Panc1 (cell line): ENCODE measurements around the gene GAPVD1. TPM values are rescaled to one million over a fixed set of nuclear protein-coding genes. Genes with fewer than 3 reads are reported as not detected.

Experiments used
- ATAC-seq: fragments of 200-7000 bp; cut with Tn5 transposase; 2 replicates; pipeline ENCODE4 v1.9.1; 2020; ENCODE audit warnings: mild to moderate bottlenecking, moderate library complexity
- BruUV-seq: library from RNA; stranded (reverse); fragments of 400-500 nt; replicated peaks from 2 replicates; lab custom pipeline; 2021; lab: Mats Ljungman, UMichigan
- CTCF ChIA-PET: fragments of 300-600 bp; sonication (Branson Sonifier 250); formaldehyde crosslinking; loops from one replicate; lab custom pipeline; 2022; ENCODE audit warnings: antibody characterized with exemption; lab: Charles Lee
- POLR2A ChIA-PET: fragments of 300-600 bp; sonication (Branson Sonifier 250); formaldehyde crosslinking; loops from one replicate; lab custom pipeline; 2022; ENCODE audit warnings: antibody characterized with exemption; lab: Charles Lee
- DNase-seq: peaks from one replicate; pipeline ENCODE4 v3.0.0-alpha.2; 2010; ENCODE audit warnings: low read depth, low spot score
- H3K27ac ChIP-seq: 2 replicates; pipeline ENCODE4 v1.5.1; 2011; ENCODE audit warnings: mild to moderate bottlenecking, low read length, inconsistent platforms
- H3K27me3 ChIP-seq: fragments of 200-500 bp; sonication (Bioruptor generic); 2 replicates; pipeline ENCODE4 v1.6.0; 2014; ENCODE audit warnings: low read length, inconsistent platforms; ENCODE audit not compliant: control insufficient read depth, insufficient read depth
- H3K36me3 ChIP-seq: fragments of 200-500 bp; sonication (Bioruptor generic); 2 replicates; pipeline ENCODE4 v1.5.1; 2014; ENCODE audit warnings: inconsistent platforms, mild to moderate bottlenecking, low read length, moderate library complexity; ENCODE audit not compliant: control insufficient read depth, insufficient read depth
- H3K4me1 ChIP-seq: 2 replicates; pipeline ENCODE4 v1.5.1; 2011; ENCODE audit warnings: inconsistent platforms, mild to moderate bottlenecking, low read length, moderate library complexity; ENCODE audit not compliant: control insufficient read depth, insufficient read depth
- H3K4me3 ChIP-seq, 2 experiments: 2 replicates each; pipeline ENCODE4 v1.5.1; 2011 to 2012; ENCODE audit warnings: low read depth in 2 of 2, low read length in 2 of 2, mild to moderate bottlenecking in 2 of 2, inconsistent platforms in 1 of 2, moderate library complexity in 1 of 2
- H3K9me3 ChIP-seq: fragments of 200-500 bp; sonication (Bioruptor generic); 2 replicates; pipeline ENCODE4 v1.5.1; 2014; ENCODE audit warnings: low read depth, mild to moderate bottlenecking, inconsistent platforms, low read length, moderate library complexity; ENCODE audit not compliant: control insufficient read depth, insufficient read depth
- POLR2AphosphoS5 ChIP-seq: IDR thresholded peaks from 2 replicates; pipeline ENCODE4 v1.6.1; 2012; ENCODE audit warnings: mild to moderate bottlenecking, low read depth, low read length, moderate library complexity
- SIN3A ChIP-seq: IDR thresholded peaks from 2 replicates; pipeline ENCODE4 v1.6.1; 2012; ENCODE audit warnings: low read depth, mild to moderate bottlenecking, low read length, moderate library complexity, borderline replicate concordance; ENCODE audit not compliant: insufficient read depth
- TCF7L2 ChIP-seq: IDR thresholded peaks from 2 replicates; pipeline ENCODE4 v1.6.1; 2011; ENCODE audit warnings: mild to moderate bottlenecking, low read depth, low read length, inconsistent platforms
- in situ Hi-C: cut with HindIII; loops from 2 replicates; pipeline ENCODE4 v1.10.0; 2016; ENCODE audit warnings: low sequenced_read_pairs, low pct_unique_long_range_greater_than_20kb
- intact Hi-C: fragments of 100-400 bp; cut with micrococcal nuclease; formaldehyde crosslinking; loops from one replicate; pipeline ENCODE4 v1.10.0; 2022; ENCODE audit not compliant: unreplicated experiment
- total RNA-seq: library from RNA; stranded (reverse); gene quantifications from one replicate; pipeline ENCODE4 v1.2.1, GENCODE V29; 2021; ENCODE audit not compliant: unreplicated experiment
- TF ChIP-seq, protein P1 (sequence below), 2 experiments: IDR thresholded peaks; 2 replicates each; pipeline ENCODE4 v1.6.1; 2011 to 2012; ENCODE audit warnings: low read depth in 2 of 2, control low read depth in 1 of 2, low read length in 1 of 2, mild to moderate bottlenecking in 1 of 2, moderate library complexity in 1 of 2; ENCODE audit not compliant: insufficient read depth in 1 of 2
- TF ChIP-seq, protein P2 (sequence below): fragments of 450-650 bp; IDR thresholded peaks from 2 replicates; pipeline ENCODE4 v1.5.1; 2017; ENCODE audit warnings: mild to moderate bottlenecking

Gene GAPVD1
- total RNA-seq, 1 experiment from 2014 or later: 48.6 TPM

DNA sequence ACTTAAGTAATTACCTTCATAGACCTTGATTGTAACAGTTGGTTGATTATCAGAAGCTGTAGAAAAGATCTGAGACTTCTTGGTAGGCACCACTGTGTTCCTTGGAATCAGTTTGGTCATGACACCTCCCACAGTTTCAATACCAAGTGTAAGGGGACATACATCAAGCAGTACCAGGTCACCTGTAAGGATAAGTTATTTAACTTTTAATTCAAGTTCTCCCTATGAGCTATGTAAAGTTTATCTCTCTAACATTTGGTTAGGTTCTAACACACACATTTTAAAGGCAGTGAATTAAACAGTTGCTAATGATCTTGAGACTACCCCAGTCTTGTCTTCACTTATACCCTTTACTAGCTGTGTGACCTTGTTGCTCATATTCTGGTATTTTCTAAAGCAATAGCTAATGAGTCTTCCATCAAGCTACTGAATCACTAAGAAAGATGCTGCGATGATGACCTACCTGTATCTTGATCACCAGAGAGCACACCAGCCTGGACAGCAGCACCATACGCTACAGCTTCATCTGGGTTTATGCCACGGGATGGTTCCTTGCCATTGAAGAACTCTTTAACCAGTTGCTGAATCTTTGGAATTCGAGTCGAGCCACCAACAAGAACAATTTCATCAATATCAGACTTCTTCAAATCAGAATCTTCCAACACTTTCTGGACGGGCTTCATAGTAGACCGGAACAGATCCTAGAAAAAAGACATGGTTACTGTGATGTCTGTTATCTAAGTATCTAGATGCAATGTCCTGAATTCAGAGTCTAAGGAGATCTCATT lies 23.3 kb upstream of the GAPVD1 start:
- DNase-seq (no peak), ATAC-seq (no peak)
- in situ Hi-C loops: no loop called here
- peak overlapping the region; percentile 89 to 95 for H3K4me3 ChIP-seq
- peaks cover 37% of the 10 kb centered on the region for H3K36me3 ChIP-seq
- H3K27ac ChIP-seq: peak overlapping the region; percentile 89; the same call in 1 of the 2 replicates
- ChIA-PET POLR2A (interaction anchor here (0.6 to 0.7 kb wide), 2 partner anchors 35 to 146 kb away, joined by 3 to 7 read pairs; no protein-coding TSS in a partner anchor), CTCF (no interaction called here)
- intact Hi-C loops: no loop called here
- no TSS peak for BruUV-seq
- H3K9me3 ChIP-seq: no peaks in the 10 kb centered on the region
- no peaks in the 10 kb centered on the region for H3K27me3 ChIP-seq
- H3K4me1 ChIP-seq: peaks cover 38% of the 10 kb centered on the region
- TF ChIP-seq POLR2AphosphoS5: no peak; the same call in 1 of the 2 replicates
- TF ChIP-seq, protein P1, sequence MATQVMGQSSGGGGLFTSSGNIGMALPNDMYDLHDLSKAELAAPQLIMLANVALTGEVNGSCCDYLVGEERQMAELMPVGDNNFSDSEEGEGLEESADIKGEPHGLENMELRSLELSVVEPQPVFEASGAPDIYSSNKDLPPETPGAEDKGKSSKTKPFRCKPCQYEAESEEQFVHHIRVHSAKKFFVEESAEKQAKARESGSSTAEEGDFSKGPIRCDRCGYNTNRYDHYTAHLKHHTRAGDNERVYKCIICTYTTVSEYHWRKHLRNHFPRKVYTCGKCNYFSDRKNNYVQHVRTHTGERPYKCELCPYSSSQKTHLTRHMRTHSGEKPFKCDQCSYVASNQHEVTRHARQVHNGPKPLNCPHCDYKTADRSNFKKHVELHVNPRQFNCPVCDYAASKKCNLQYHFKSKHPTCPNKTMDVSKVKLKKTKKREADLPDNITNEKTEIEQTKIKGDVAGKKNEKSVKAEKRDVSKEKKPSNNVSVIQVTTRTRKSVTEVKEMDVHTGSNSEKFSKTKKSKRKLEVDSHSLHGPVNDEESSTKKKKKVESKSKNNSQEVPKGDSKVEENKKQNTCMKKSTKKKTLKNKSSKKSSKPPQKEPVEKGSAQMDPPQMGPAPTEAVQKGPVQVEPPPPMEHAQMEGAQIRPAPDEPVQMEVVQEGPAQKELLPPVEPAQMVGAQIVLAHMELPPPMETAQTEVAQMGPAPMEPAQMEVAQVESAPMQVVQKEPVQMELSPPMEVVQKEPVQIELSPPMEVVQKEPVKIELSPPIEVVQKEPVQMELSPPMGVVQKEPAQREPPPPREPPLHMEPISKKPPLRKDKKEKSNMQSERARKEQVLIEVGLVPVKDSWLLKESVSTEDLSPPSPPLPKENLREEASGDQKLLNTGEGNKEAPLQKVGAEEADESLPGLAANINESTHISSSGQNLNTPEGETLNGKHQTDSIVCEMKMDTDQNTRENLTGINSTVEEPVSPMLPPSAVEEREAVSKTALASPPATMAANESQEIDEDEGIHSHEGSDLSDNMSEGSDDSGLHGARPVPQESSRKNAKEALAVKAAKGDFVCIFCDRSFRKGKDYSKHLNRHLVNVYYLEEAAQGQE (IDR thresholded peaks at IDR 0.05; ENCODE audit: insufficient read depth in 1 of 2, low read depth in 2 of 2, low read length in 1 of 2): no peak
- no peak for TF ChIP-seq SIN3A
- TF ChIP-seq TCF7L2: no peak
- TF ChIP-seq, protein P2, sequence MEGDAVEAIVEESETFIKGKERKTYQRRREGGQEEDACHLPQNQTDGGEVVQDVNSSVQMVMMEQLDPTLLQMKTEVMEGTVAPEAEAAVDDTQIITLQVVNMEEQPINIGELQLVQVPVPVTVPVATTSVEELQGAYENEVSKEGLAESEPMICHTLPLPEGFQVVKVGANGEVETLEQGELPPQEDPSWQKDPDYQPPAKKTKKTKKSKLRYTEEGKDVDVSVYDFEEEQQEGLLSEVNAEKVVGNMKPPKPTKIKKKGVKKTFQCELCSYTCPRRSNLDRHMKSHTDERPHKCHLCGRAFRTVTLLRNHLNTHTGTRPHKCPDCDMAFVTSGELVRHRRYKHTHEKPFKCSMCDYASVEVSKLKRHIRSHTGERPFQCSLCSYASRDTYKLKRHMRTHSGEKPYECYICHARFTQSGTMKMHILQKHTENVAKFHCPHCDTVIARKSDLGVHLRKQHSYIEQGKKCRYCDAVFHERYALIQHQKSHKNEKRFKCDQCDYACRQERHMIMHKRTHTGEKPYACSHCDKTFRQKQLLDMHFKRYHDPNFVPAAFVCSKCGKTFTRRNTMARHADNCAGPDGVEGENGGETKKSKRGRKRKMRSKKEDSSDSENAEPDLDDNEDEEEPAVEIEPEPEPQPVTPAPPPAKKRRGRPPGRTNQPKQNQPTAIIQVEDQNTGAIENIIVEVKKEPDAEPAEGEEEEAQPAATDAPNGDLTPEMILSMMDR: no peak

GRCh38 chr9:125238915-125239446 lies 22.6 kb upstream of the GAPVD1 start:
- ChIA-PET CTCF (no interaction called here), POLR2A (no interaction called here)
- Histone ChIP-seq H3K27me3 (no peaks in the 10 kb centered on the region), H3K4me3 (peak overlapping the region; percentile 89 to 95), H3K36me3 (peaks cover 37% of the 10 kb centered on the region), H3K9me3 (no peaks in the 10 kb centered on the region), H3K27ac (peak overlapping the region; percentile 89), H3K4me1 (peaks cover 45% of the 10 kb centered on the region)
- TF ChIP-seq POLR2AphosphoS5 (no peak), SIN3A (no peak), TCF7L2 (no peak)
- TF ChIP-seq, protein P2: no peak
- TF ChIP-seq, protein P1 (IDR thresholded peaks at IDR 0.05; ENCODE audit: insufficient read depth in 1 of 2, low read depth in 2 of 2, low read length in 1 of 2): no peak
- ATAC-seq (no peak), DNase-seq (no peak)
- no TSS peak for BruUV-seq
- in situ Hi-C loops: no loop called here
- intact Hi-C loops: no loop called here
